GM13976 (cell line): Measurements from ENCODE around the gene CPM.

Experiments
- DNase-seq: peaks from one replicate; pipeline ENCODE4 v3.0.0; 2012; ENCODE audit warnings: low spot score
- CTCF ChIP-seq: IDR thresholded peaks from 2 replicates; pipeline ENCODE4 v1.5.1; 2012; ENCODE audit warnings: borderline replicate concordance, mild to moderate bottlenecking; ENCODE audit not compliant: insufficient read depth; ENCODE audit errors: extremely low read depth, missing control alignments, control extremely low read depth
- in situ Hi-C: fragments of 300-500 bp; cut with MboI; formaldehyde crosslinking; loops from one replicate; pipeline ENCODE4 v1.12.0; 2022; ENCODE audit warnings: low sequenced_read_pairs, mixed read lengths, inconsistent platforms; ENCODE audit not compliant: unreplicated experiment

Gene CPM

GRCh38 chr12:68839183-68840147, 93.5 kb downstream of the CPM start:
- TF ChIP-seq CTCF = no peak
- no peak for DNase-seq
- in situ Hi-C loops = no loop called here

DNA sequence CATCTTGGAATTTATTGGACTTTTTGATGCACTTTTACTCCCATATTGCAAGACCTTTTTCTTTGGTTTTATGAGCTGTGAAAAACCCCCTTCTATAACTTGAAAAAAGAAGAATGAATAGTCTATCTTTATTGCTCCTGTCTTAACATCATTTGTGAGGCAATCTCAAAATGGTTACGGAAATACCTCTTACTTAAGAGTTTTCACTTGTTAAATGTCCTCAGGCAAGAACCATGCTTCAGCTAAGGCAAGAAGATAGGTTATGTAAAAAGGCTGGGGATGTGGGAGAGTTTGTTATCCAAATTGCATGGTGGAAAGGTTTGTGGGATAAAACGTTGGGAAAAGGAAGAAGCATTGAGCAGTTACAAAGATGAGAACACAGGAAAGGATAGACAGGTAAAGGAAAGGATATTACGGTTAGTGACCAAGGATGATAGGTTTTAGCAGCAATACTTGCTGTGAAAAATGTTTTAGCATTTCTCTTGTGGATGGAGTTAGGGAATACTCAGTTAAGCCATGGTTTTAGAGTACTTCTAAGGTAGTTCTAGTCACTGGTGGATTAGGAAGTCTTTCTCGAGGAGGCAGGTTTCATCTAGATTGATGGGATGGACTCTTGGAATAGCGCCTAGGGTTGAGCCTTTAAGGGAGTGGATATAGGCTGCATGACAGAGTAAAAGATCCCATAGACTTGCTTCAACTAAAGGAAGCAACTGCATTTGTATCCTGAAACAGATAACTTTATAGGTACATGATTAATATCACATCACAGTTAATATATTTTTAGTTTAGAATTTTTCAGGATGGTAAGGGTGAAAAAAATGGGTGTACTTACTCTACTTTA, 94.7 kb downstream of the CPM start:
- no peak for TF ChIP-seq CTCF
- no peak for DNase-seq
- in situ Hi-C loops = no loop called here

GRCh38 chr12:68837215-68837614, 95.8 kb downstream of the CPM start:
- in situ Hi-C loops = no loop called here
- no peak for DNase-seq
- no peak for TF ChIP-seq CTCF

DNA sequence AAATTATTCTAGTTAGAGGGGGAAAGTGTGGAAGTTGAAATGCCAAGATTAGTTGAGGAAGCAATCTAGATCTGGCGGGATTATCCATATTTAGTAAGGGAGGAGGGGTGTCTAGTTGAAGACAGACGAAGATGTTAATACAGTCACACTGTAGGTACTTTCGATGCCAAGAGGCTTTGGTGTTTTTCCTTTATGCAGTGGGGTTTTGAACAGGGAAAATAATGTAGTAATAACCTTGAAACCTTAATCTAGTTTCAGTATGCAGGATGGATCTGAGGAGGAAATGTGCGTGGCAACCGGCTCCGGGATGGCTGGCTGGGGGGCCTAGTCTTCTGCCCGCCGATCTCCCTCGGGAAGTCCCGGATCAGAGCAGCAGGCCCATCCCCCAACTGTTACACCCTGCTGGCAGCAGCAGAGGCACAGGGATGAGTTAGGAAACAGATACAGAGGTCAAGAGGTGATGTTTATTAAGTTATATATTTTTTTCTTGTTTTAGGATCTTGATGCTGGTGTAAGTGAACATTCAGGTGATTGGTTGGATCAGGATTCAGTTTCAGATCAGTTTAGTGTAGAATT, 97.5 kb downstream of the CPM start:
- no peak for DNase-seq
- no peak for TF ChIP-seq CTCF
- in situ Hi-C loops = no loop called here

- in situ Hi-C loops = no loop called here
Measured at GRCh38 chr12:68833508-68833907, 99.5 kb downstream of the CPM start.

More at GRCh38 chr12:68833508-68833907, 99.5 kb downstream of the CPM start:
- no peak for DNase-seq
- TF ChIP-seq CTCF = no peak
